ENCODE results near the gene ELK3.

DNA sequence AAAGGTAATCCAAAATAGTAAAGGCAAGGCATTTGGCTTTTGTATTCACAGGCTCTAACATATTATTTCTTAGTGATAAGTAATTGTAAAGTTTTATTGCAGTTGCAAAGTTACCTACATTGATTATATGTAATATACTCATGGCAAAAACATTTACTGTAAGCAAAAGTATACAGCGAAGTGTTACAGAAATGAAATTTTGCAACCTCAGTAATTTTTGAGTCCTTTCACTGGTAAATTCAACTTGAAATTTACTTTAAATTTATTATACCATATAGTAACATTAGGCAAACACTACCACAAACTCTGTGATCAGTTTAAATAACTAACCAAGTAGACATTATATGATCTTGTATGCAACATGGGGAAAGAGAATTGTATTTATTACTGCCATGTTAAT lies 117.0 kb downstream of the ELK3 start:
- TF ChIP-seq REST (IDR thresholded peaks at IDR 0.05; ENCODE audit: low read depth) (no peak), EP300 (IDR thresholded peaks at IDR 0.05; ENCODE audit: borderline replicate concordance) (no peak), RAD21 (IDR thresholded peaks at IDR 0.05; ENCODE audit: low read depth) (no peak), YY1 (IDR thresholded peaks at IDR 0.05; ENCODE audit: low read depth) (no peak), NFIC (IDR thresholded peaks at IDR 0.05) (no peak), TCF12 (IDR thresholded peaks at IDR 0.05; ENCODE audit: low read depth) (no peak), TAF1 (IDR thresholded peaks at IDR 0.05; ENCODE audit: low read depth) (no peak), CEBPB (IDR thresholded peaks at IDR 0.05) (no peak), MAX (IDR thresholded peaks at IDR 0.05) (no peak), TEAD4 (IDR thresholded peaks at IDR 0.05) (no peak), ZBTB7A (IDR thresholded peaks at IDR 0.05; ENCODE audit: low read depth) (no peak), EGR1 (IDR thresholded peaks at IDR 0.05) (no peak)

Measured in Ishikawa (cell line).